Femur (tissue), 1 donor: Measurements from ENCODE around the gene ALOX15B.
"Not testable (repeated sequence)": the region's sequence is repeated elsewhere in the genome, so short reads cannot be mapped to it uniquely, and the experiment has no call there.

ENCODE experiments used
- DNase-seq: peaks from one replicate; pipeline ENCODE4 v3.0.0-alpha.2; 2017

ALOX15B gene

DNA sequence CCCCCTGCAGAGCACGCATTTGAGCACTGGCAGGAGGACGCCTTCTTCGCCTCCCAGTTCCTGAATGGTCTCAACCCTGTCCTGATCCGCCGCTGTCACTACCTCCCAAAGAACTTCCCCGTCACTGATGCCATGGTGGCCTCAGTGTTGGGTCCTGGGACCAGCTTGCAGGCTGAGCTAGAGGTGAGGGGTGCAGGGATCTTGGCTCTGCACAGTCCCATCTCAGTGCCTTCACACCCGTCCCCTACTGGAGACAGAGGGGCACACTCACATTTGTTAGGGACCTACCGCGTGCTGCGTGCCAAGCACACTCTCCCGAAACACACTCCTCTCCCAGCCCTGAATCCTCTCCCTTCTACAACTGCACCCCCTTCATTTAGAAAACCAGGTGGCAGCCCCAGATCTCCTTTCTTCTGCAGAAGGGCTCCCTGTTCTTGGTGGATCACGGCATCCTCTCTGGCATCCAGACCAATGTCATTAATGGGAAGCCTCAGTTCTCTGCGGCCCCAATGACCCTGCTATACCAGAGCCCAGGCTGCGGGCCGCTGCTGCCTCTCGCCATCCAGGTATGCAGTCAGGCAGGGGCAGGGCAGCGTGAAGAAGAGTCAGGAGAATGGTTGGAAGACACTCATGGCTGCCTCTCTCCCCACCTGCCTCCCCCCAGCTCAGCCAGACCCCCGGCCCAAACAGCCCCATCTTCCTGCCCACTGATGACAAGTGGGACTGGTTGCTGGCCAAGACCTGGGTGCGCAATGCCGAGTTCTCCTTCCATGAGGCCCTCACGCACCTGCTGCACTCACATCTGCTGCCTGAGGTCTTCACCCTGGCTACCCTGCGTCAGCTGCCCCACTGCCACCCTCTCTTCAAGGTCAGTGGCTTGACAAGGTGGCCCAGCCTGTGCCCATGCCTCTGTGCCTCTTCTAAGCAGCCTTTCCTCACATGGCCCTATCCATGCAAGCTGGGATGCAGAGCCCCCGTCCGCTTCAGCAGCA, 6.3 kb downstream of the ALOX15B start:
- no peak for DNase-seq

DNA sequence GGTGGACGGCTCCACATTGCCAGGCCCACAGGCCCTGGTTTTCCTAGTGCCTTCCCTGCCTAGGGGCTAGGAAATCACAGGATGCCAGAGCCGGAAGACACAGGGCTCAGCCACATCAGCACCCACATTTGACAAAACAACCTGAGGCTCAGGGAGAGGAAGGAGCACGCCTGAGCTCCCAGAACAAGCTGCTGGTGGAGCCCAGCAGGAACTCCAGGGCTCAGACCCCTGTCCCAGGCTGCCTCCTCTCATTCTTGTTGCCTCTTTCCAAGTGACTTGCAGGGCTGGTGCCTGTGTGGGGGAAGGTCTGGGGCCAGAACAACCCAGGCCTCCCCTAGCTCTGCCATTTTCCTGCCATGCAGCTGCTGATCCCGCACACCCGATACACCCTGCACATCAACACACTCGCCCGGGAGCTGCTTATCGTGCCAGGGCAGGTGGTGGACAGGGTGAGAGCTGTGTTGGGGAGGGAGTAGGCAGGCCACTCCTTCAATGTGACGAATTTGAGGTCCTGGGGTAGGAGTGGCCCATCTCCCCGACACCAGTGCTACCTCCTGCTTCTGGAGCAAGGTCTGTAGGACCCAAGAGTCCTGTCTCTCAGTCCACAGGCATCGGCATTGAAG, 7.6 kb downstream of the ALOX15B start:
- DNase-seq = no peak

DNA sequence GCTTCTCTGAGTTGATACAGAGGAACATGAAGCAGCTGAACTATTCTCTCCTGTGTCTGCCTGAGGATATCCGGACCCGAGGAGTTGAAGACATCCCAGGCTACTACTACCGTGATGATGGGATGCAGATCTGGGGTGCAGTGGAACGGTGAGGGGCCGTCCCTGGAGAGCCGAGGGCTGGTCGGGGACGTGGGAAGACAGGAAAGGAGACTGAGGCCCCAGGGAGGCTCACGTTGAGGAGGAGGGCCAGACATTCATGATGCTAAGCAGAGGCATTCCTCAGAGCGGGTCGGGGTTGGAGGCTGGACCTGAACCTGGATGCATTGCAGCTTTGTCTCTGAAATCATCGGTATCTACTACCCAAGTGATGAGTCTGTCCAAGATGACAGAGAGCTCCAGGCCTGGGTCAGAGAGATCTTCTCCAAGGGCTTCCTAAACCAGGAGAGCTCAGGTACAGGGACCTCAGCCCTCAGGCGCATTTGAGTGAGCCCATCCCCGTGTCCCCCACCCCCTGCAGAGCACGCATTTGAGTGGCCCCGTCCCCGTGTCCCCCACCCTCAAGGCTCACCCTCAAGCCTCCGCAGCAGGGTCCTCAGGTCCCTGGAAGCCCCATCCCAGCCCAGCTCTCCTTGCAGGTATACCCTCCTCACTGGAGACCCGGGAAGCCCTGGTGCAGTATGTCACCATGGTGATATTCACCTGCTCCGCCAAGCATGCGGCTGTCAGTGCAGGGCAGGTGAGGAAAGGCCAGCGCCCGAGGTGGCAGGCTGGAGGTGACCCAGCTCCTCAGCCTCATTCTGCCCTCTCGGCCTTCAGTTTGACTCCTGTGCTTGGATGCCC, 8.3 kb downstream of the ALOX15B start:
- DNase-seq = no peak

DNA sequence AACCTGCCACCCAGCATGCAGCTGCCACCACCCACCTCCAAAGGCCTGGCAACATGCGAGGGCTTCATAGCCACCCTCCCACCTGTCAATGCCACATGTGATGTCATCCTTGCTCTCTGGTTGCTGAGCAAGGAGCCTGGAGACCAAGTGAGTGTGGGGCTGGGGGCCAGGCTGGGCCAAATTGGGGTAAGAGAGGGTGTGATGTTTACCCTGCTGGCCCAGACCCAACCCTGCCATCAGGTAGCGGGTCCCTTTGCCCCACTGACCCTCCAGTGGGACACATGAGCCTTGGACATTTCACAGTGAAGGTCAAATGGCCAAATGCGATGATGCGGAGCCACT, 8.9 kb downstream of the ALOX15B start:
- DNase-seq = no peak

DNA sequence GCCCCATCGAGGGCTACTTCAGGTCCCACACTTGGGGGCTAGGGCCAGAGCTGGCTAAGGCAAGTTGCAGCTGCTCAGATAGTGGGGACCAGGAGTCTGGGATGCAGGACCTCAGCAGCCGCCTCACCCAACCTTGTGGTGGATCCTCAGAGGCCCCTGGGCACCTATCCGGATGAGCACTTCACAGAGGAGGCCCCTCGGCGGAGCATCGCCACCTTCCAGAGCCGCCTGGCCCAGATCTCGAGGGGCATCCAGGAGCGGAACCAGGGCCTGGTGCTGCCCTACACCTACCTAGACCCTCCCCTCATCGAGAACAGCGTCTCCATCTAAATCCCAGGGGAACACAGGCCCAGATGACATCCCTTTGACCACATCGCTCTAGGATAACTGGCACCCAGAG, 9.4 kb downstream of the ALOX15B start:
- DNase-seq = no peak

DNA sequence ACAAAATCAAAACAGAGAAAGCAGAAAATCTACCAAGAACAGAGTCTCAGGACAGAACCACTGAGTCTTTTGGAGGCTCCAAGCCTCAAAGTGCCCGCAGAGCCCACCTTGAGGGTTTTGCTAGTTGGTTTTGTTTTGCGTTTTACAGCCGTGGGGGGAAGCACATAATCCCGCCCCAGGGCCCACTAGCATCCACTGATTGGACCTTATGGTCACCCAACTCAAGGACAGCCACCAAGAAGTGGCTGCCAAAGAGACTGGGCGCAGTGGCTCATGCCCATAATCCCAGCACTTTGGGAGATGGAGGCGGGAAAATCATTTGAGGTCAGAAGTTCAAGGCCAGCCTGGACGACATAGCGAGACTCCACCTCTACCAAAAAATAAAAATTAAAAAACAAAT, 9.9 kb downstream of the ALOX15B start:
- no peak for DNase-seq

DNA sequence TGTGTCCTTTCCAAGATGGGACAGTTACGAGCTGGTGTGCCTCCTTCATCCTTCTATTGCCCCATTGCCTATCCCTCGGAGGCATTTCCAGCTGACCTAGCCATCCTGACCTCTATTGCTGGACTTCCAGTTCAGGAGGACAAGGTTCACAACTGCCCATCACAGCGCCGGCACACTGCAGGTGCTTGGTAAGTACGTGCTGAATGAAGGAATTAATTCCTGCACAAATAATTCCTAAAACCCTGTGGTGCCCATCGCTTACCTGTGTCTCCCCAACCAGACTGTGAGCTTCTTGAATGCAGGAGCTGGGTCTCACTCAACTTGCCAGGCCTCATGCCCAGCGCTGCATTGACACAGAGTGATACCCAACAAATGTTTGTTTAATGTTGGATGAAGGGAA, 13.0 kb downstream of the ALOX15B start:
- DNase-seq = no peak

DNA sequence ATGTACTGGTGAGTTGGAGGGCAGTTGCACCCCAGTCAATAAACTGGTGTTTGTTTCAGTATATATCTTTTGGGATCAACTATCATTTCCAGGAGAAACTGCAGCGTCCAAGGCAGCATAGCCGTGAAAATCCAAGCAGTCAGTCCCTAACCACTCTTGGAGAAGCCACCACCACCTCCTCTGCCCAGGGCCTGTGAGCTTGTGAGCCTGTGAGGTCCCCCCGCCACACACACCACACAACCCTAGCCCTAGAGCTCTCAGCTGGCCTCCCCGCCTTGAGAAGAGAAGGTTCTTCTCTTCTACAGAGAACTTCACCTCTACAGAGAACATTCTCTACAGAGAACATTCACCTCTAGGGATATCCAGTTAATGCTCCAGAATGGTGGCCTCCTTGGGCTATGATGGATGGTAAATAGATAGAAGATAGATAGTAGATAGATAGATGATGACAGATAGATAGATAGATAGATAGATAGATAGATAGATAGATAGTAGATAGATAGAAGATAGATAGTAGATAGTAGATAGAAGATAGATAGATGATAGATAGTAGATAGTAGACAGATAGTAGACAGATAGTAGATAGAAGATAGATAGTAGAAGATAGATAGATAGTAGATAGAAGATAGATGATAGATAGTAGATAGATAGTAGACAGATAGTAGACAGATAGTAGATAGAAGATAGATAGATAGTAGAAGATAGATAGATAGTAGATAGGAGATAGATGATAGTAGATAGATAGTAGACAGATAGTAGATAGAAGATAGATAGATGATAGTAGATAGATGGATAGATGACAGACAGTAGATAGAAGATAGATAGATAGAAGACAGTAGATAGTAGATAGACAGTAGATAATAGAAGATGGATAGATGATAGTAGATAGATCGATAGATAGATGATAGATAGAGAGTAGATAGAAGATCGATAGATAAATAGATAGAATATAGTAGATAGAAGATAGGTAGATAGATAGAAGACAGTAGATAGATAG, 13.7 kb downstream of the ALOX15B start:
- DNase-seq = no peak

DNA sequence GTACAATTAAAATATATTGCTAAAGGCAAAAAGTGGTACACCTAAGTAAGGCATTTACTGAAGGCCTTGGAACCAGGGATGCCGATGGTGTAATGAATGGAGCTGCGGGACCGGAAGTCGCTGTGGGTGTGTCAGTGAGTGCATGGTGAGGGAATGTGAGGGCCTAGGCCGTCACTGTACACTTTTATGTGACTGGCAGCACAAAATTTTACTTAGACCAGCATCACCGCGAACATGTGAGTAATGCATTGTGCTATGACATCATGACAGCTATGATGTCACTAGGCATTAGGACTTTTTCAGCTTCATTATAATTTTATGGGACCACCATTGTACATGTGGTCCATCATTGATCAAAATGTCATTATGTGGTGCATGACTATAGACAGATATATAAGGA, 14.7 kb downstream of the ALOX15B start:
- no peak for DNase-seq

DNA sequence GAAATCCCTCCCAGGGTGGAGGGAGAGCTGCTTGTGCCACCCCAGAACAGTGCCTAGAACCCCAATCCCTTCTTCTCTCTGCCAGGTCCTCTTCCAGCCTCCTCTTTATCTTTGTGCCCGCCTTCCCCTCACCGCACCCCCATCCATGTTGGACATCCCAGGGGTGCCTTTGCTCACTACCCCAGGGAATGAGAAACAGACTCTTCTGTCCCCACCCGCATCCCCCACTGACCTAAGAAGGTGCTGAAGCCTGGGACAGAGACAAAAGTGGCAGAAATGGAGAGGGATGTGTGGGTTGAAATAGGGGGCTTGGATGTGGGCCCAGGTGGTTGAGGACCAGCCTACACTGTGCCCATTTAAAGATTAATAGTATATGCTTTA, 17.0 kb downstream of the ALOX15B start:
- DNase-seq = no peak

DNA sequence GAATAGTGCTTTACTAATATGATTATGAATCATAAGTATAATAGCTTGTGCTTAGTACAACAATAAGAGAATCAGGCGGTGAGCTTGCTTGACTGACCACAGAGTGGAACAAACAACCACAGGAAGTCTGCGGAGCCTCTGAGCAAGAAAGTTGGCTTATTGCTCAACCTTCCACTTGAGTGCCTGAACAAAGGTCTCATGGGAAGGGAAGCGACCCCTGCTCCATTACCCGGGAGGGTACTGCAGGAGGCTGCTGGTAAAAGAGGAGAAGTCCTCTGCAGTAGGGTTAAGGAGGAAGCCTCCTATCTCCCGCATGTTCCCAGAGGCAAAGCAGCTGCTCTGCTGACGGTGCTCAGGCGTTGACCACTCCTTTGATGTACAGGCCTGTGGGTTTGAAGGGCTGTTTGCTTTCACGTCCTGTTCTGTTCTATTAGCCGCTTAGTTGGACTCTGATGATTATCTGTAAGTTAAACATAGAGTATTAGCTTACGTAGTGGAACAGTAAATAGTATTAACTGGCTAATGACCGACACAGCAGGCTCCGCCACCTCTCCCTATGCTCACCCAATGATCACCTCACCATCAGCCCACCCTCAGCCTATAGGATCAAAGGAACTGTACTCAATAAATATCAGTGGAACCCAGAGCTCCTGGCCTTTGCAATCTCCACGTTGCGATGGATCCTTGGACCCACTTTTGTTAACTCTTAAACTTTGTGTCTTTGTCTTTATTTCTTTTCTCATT, 17.5 kb downstream of the ALOX15B start:
- peak; percentile 66 for DNase-seq

DNA sequence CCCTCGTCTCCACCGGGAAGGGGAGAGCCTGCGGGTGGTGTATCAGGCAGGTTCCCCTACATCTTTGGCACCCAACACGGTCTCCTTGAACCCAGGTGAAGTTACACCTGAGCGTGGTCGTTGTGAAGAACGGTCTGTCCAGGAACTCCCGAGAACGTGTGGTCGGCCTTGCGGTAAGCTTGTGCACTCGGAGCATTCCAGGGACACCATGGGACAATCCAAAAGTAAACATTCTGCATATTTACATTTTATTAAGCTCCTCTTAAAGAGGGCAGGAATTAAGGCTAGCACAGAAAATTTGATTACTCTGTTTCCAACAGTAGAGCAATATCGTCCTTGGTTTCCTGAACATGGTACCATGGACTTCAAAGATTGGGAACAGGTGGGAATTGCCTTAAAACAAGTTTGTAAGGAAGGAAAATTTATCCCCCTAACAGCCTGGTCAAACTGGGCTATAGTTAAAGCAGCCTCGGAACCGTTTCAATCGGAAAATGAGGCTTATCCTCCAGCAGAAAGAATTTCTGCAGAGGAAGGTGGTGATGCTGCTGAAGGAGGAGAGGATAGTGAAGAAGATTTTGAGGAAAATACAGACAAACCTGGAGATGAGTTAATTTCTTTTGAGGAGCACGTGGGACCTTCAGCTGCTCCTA, 18.2 kb downstream of the ALOX15B start:
- no peak for DNase-seq

DNA sequence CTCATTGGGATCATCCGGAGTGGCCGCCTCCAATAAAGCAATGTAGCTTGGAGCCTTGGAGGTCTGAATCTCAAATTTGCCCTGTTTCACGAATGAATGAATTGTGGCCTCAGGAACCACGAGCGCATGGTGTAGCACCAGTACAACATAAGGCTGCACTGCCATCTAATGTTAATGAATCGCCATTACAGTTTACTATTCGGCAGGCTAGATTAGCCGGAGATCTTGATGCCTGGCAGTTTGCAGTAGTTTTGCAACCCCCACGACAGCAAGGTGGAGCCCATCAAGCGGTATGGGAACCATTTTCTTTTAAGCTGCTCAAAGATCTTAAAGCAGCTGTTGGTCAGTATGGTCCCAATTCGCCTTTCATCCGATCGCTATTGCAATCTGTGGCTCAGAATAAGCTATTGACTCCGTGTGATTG, 18.8 kb downstream of the ALOX15B start:
- DNase-seq = no peak

DNA sequence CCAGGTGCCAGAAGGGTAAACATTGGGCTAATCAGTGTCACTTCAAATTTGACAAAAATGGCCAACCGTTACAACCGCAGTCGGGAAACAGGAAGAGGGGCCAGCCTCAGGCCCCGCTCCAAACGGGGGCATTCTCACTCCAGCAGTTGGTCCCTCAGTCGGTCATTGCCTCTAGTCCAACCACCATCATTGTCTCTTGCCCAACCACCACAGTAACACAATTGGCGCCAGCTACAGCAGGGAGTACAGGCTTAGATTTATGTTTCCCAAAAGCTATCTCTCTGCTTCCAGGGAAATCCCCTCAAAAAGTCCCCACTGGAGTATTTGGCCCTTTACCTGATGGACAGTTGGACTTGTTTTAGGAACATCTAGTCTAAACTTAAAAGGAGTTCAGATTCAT, 20.3 kb downstream of the ALOX15B start:
- no peak for DNase-seq

DNA sequence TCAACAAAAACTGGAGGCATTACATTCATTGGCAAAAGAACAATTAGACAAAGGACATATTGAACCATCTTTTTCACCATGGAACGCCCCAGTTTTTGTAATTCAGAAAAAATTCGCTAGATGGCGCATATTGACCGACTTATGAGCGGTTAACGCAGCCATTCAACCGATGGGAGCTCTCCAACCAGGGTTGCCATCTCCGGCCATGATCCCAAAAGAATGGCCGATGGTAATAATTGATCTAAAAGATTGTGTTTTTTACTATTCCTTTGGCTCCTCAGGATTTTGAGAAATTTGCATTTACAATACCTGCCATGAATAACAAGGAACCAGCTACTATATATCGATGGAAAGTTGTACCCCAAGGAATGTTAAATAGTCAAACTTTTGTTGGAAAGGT, 21.4 kb downstream of the ALOX15B start:
- DNase-seq = peak; percentile 64

DNA sequence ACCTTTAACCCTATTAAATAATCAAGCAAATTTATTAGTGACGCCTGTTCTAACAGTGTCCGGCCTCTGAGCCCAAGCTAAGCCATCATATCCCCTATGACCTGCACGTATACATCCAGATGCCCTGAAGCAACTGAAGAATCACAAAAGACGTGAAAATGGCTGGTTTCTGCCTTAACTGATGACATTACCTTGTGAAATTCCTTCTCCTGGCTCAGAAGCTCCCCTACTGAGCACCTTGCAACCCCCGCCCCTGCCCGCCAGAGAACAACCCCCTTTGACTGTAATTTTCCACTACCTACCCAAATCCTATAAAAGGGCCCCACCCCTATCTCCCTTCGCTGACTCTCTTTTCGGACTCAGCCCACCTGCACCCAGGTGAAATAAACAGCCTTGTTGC, 23.0 kb downstream of the ALOX15B start:
- DNase-seq = not testable (repeated sequence)

DNA sequence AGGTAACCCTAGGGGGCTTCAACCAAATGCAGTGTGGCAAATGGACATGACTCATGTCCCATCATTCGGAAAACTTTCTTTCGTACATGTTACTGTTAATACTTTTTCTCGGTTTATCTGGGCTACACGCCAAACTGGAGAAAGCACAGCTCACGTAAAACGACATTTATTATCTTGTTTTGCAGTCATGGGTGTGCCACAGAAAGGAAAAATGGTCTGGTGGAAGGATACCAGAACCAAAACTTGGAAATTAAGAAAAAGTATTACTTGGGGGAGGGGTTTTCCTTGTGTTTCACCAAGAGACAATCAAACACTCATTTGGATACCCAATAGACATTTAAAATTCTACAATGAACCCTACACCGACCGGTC, 23.6 kb downstream of the ALOX15B start:
- no peak for DNase-seq

DNA sequence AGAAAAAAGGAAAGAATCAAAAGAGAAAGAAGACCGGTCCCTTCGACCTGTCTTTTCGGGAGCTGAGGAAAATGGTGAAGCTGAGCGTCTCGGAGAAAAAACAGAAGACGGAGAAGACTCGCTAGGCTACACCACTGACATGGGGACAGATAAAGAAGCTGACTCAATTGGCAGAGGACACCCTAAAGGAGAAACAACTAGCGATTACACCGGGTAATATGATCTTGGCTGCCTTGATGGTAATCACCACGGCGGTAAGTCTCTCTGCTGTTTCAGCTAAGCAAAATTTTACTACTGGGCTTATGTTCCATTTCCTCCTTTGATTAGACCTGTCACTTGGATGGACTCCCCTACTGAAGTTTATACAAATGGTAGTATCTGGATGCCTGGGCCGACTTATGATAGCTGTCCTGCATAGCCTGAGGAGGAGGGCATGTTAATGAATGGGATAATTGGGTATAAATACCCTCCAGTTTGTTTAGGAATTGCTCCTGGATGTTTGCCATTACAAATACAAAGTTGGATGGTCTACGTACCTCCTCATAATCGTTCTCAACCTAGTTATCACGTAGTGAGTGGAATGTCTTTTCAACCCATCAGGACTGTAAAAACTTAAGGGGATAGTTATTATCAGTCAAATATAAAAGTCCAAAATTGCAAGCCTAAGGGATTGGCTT, 24.1 kb downstream of the ALOX15B start:
- DNase-seq = no peak

DNA sequence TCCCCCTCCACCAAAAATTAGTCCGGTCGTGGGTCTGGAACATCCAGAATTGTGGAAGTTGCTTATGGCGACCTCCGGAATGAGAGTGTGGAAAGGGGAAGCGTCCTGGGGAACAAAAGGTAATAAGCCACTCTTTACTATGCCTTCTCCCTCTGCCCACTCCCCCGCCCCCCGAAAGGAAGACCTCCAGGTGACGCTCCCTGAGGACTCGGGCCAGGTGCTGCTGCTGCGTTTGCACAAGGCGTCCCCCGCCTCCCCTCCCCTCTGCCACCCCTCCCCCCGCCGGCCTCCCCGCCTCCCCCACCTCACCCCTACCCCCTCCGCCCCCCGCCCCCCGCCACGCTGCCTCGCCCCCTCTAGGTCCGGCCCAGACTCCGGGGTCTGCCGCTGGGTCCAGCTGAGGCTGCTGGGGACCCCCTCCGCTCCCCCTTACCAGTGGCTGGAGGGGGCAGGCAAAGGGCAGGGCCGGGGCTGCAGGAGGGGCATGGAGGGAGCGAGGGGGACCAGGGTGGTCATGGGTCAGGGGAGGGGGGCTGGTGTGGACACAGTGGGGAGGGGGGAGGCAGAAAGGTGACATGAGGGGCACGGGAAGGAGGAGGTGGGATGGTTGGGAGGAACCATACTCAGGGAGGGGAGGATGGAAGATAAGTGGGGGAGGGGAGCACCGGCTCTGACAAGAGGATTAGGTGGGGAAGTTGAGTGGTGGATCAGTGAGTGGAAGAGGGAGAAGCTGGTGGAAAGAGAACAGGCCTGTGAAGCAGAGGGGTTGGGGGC, 25.1 kb downstream of the ALOX15B start:
- DNase-seq = no peak
